MCF 10A (cell line): ENCODE results near the gene RFC1. TPM values are rescaled to one million over a fixed set of nuclear protein-coding genes. Genes with fewer than 3 reads are reported as not detected.
"Not testable (repeated sequence)": the region's sequence is repeated elsewhere in the genome, so short reads cannot be mapped to it uniquely, and the experiment has no call there.

Source experiments
- BruUV-seq: library from RNA; stranded (reverse); fragments of 400-500 nt; replicated peaks from 2 replicates; lab custom pipeline; 2021; lab: Mats Ljungman, UMichigan
- CTCF ChIA-PET: fragments of 300-600 bp; sonication (Branson Sonifier 250); formaldehyde crosslinking; extraction: SDS; loops from one replicate; lab custom pipeline; 2021; ENCODE audit warnings: antibody characterized with exemption, inconsistent platforms; lab: Yijun Ruan, JAX
- POLR2A ChIA-PET: fragments of 300-600, 350-650 bp; sonication (Branson Sonifier 250); formaldehyde crosslinking; extraction: SDS; loops from one replicate; lab custom pipeline; 2020; ENCODE audit warnings: antibody characterized with exemption, inconsistent platforms; lab: Yijun Ruan, JAX
- DNase-seq: peaks from one replicate; pipeline ENCODE4 v3.0.0-alpha.2; 2018; ENCODE audit not compliant: unreplicated experiment
- H3K27ac Mint-ChIP-seq: one replicate; pipeline ENCODE4 v1.8.0; 2022; ENCODE audit warnings: mild to moderate bottlenecking, low read depth, mixed read lengths; ENCODE audit not compliant: unreplicated experiment
- H3K27me3 Mint-ChIP-seq: one replicate; pipeline ENCODE4 v1.8.0; 2022; ENCODE audit warnings: mixed read lengths; ENCODE audit not compliant: insufficient read depth, unreplicated experiment
- H3K36me3 Mint-ChIP-seq: one replicate; pipeline ENCODE4 v1.8.0; 2022; ENCODE audit warnings: mild to moderate bottlenecking, moderate library complexity, mixed read lengths; ENCODE audit not compliant: insufficient read depth, unreplicated experiment
- H3K4me1 Mint-ChIP-seq: one replicate; pipeline ENCODE4 v1.8.0; 2022; ENCODE audit warnings: mixed read lengths; ENCODE audit not compliant: insufficient read depth, unreplicated experiment
- H3K4me3 Mint-ChIP-seq: one replicate; pipeline ENCODE4 v1.8.0; 2022; ENCODE audit warnings: mild to moderate bottlenecking, moderate library complexity, mixed read lengths; ENCODE audit not compliant: unreplicated experiment
- H3K9me3 Mint-ChIP-seq: one replicate; pipeline ENCODE4 v1.8.0; 2022; ENCODE audit warnings: mixed read lengths; ENCODE audit not compliant: unreplicated experiment
- CTCF ChIP-seq: fragments of 200-600 bp; IDR thresholded peaks from one replicate; pipeline ENCODE4 v1.8.0; 2022; ENCODE audit warnings: antibody characterized with exemption, mild to moderate bottlenecking; ENCODE audit not compliant: unreplicated experiment
- intact Hi-C: fragments of 100-400 bp; cut with micrococcal nuclease; formaldehyde crosslinking; loops from 2 replicates; pipeline ENCODE4 v1.14.1; 2022
- total RNA-seq: library from RNA; stranded (reverse); gene quantifications from 2 replicates; pipeline ENCODE4 v1.2.3, GENCODE V29; 2022

Gene RFC1
- total RNA-seq, 1 experiment from 2014 or later = 99.5 TPM

- Mint-ChIP-seq H3K27ac (no peak overlapping the region), H3K4me3 (no peak overlapping the region), H3K27me3 (peaks cover 53% of the 10 kb centered on the region), H3K36me3 (no peaks in the 10 kb centered on the region), H3K4me1 (no peaks in the 10 kb centered on the region), H3K9me3 (peaks cover 9% of the 10 kb centered on the region)
- DNase-seq = no peak
- ChIA-PET CTCF (no interaction called here), POLR2A (no interaction called here)
- intact Hi-C loops = no loop called here
- BruUV-seq = no TSS peak
- no peak for TF ChIP-seq CTCF
These were observed 9.3 kb upstream of the RFC1 start for GRCh38 chr4:39375478-39375877.

- H3K27me3 Mint-ChIP-seq = peaks cover 11% of the 10 kb centered on the region
- BruUV-seq, POLR2A ChIA-PET, intact Hi-C loops, H3K27ac Mint-ChIP-seq, CTCF ChIA-PET, H3K4me3 Mint-ChIP-seq, H3K36me3 Mint-ChIP-seq, H3K4me1 Mint-ChIP-seq, H3K9me3 Mint-ChIP-seq, DNase-seq: not testable (repeated sequence)
These were observed 5.0 kb upstream of the RFC1 start for GRCh38 chr4:39371209-39371608.

GRCh38 chr4:39369301-39369700 lies 3.1 kb upstream of the RFC1 start:
- no peak for TF ChIP-seq CTCF
- POLR2A ChIA-PET = interaction anchor here (5.8 kb wide), 1 partner anchor 88 kb away, joined by 72 read pairs; the partner anchor contains the start of genes LIAS and RPL9
- Mint-ChIP-seq H3K36me3 (peaks cover 8% of the 10 kb centered on the region), H3K4me3 (no peak overlapping the region), H3K27ac (no peak overlapping the region), H3K27me3 (no peaks in the 10 kb centered on the region), H3K9me3 (no peaks in the 10 kb centered on the region), H3K4me1 (peaks cover 11% of the 10 kb centered on the region)
- BruUV-seq = no TSS peak
- intact Hi-C loops = no loop called here
- no peak for DNase-seq
- CTCF ChIA-PET = no interaction called here

GRCh38 chr4:39367166-39367565 lies 1.0 kb upstream of the RFC1 start:
- Mint-ChIP-seq H3K4me3 (peak overlapping the region; percentile 91), H3K9me3 (no peaks in the 10 kb centered on the region), H3K4me1 (peaks cover 26% of the 10 kb centered on the region), H3K36me3 (peaks cover 8% of the 10 kb centered on the region), H3K27me3 (no peaks in the 10 kb centered on the region), H3K27ac (peak overlapping the region; percentile 91)
- CTCF ChIA-PET = interaction anchor here (0.6 to 0.8 kb wide), 2 partner anchors 478 to 799 kb away, joined by 3 to 4 read pairs; no protein-coding TSS in a partner anchor
- intact Hi-C loops = no loop called here
- no peak for TF ChIP-seq CTCF
- POLR2A ChIA-PET = interaction anchor here (1.2 to 5.8 kb wide), 8 partner anchors 11 to 271 kb away, joined by 3 to 105 read pairs (median 6); partner anchors contain the start of genes LIAS, RPL9 and SMIM14
- no peak for DNase-seq
- BruUV-seq = no TSS peak
